Measurements from ENCODE around the gene JAZF1.
"Not testable (repeated sequence)": the region's sequence is repeated elsewhere in the genome, so short reads cannot be mapped to it uniquely, and the experiment has no call there.

DNA sequence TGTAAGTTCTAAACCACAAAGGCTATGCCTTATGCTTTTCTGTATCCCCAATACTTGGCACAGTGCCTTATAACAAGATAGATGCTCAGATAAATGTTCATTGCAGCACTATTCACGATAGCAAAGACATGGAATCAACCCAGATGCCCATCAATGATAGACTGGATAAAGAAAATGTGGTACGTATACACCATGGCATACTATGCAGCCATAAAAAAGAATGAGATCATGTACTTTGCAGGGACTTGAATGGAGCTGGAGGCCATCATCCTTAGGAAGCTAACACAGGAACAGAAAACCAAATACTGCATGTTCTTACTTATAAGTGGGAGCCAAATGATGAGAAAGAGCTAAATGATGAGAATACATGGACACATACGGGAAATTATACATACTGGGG lies 293.9 kb downstream of the JAZF1 start:
- TF ChIP-seq, protein P1, sequence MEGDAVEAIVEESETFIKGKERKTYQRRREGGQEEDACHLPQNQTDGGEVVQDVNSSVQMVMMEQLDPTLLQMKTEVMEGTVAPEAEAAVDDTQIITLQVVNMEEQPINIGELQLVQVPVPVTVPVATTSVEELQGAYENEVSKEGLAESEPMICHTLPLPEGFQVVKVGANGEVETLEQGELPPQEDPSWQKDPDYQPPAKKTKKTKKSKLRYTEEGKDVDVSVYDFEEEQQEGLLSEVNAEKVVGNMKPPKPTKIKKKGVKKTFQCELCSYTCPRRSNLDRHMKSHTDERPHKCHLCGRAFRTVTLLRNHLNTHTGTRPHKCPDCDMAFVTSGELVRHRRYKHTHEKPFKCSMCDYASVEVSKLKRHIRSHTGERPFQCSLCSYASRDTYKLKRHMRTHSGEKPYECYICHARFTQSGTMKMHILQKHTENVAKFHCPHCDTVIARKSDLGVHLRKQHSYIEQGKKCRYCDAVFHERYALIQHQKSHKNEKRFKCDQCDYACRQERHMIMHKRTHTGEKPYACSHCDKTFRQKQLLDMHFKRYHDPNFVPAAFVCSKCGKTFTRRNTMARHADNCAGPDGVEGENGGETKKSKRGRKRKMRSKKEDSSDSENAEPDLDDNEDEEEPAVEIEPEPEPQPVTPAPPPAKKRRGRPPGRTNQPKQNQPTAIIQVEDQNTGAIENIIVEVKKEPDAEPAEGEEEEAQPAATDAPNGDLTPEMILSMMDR (IDR thresholded peaks at IDR 0.05) = not testable (repeated sequence)
- TF ChIP-seq EZH2 (IDR thresholded peaks at IDR 0.05; ENCODE audit: borderline replicate concordance, insufficient read depth, low read depth, low read length, poor library complexity, severe bottlenecking) = not testable (repeated sequence)

All from B cell (primary cell).